ENCODE measurements around the gene SIPA1L3. TPM values are rescaled to one million over a fixed set of nuclear protein-coding genes. Genes with fewer than 3 reads are reported as not detected.
A peak's percentile ranks its signal among the peaks of the same experiment; 100 is the strongest.

Gene SIPA1L3
- total and polyA plus RNA-seq, 9 of the 15 experiments (the other 6 are each of a cell fraction or from before 2014, with no cell fraction given) = 0.01 to 6.1 (median 2.5) TPM

GRCh38 chr19:38203197-38203596 lies 296.2 kb downstream of the SIPA1L3 start (continued):
- no peak for TF ChIP-seq ETV6 (IDR thresholded peaks at IDR 0.05; ENCODE audit: borderline replicate concordance in 1 of 2, low read depth in 2 of 2, low read length in 1 of 2)
- TF ChIP-seq ETV6 (CRISPR knock-in tag; IDR thresholded peaks at IDR 0.05; ENCODE audit: borderline replicate concordance) = no peak

- H3K79me2 ChIP-seq (ENCODE audit: control insufficient read depth, insufficient read depth, low read length) = no peaks in the 10 kb centered on the region
- FAIRE-seq (peak; percentile 35), DNase-seq (ENCODE audit: extremely low read depth in 1 of 4, low spot score in 3 of 4) (peak; percentile 51 to 76 (median 66)), ATAC-seq (peak; percentile 68)
- H3K9me1 ChIP-seq (ENCODE audit: control insufficient read depth, insufficient read depth, low read length) = no peaks in the 10 kb centered on the region
- H3K4me1 ChIP-seq (replicated peaks in 1 of 2; ENCODE audit: control insufficient read depth in 2 of 2, insufficient read depth in 2 of 2, low read length in 2 of 2) = peaks cover 9 to 42% of the 10 kb centered on the region in 2 experiments; a peak in 4 of 5 replicates
- ChIA-PET CTCF (ENCODE audit: low intra/inter-chr PET ratio) (no interaction called here), POLR2A (interaction anchor here (0.7 kb wide), 1 partner anchor 9 kb away, joined by 4 read pairs; no protein-coding TSS in a partner anchor)
- H3K36me3 ChIP-seq (ENCODE audit: control insufficient read depth, insufficient read depth, low read length) = no peaks in the 10 kb centered on the region
- no TSS peak for BruUV-seq (replicated peaks)
- intact Hi-C loops (cut with micrococcal nuclease) (no loop called here), in situ Hi-C loops (cut with MboI) (no loop called here)
- H3K27ac ChIP-seq (ENCODE audit: extremely low read depth, low read depth, low read length) = no peak overlapping the region
- H3K9ac ChIP-seq (ENCODE audit: insufficient read depth in 1 of 2, low read depth in 2 of 2, low read length in 2 of 2) = no peak overlapping the region
- WGBS (ENCODE audit: insufficient coverage, low coverage, missing lambda C conversion rate) = 2% methylated on average over 5 of the region's 8 CpGs
- peaks cover 2 to 4% of the 10 kb centered on the region in 2 experiments; a peak in 3 of 5 replicates for H3K27me3 ChIP-seq (ENCODE audit: control insufficient read depth in 2 of 2, insufficient read depth in 2 of 2, low read length in 2 of 2)
- H3K4me3 ChIP-seq = no peak overlapping the region
- no peak overlapping the region for H2AFZ ChIP-seq (ENCODE audit: low read depth, low read length)
- no peaks in the 10 kb centered on the region for H3K9me3 ChIP-seq (replicated peaks; ENCODE audit: control insufficient read depth, insufficient read depth, low read depth, low read length)
- H3K4me2 ChIP-seq (ENCODE audit: insufficient read depth, low read length) = no peak overlapping the region
- no peaks in the 10 kb centered on the region for H4K20me1 ChIP-seq (replicated peaks; ENCODE audit: control insufficient read depth, insufficient read depth, low read length)
- TF ChIP-seq, protein P1, sequence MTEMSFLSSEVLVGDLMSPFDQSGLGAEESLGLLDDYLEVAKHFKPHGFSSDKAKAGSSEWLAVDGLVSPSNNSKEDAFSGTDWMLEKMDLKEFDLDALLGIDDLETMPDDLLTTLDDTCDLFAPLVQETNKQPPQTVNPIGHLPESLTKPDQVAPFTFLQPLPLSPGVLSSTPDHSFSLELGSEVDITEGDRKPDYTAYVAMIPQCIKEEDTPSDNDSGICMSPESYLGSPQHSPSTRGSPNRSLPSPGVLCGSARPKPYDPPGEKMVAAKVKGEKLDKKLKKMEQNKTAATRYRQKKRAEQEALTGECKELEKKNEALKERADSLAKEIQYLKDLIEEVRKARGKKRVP (CRISPR knock-in tag; IDR thresholded peaks at IDR 0.05) = no peak
- no peak for TF ChIP-seq PRPF4 (IDR thresholded peaks at IDR 0.05; ENCODE audit: insufficient read depth, low read depth, low read length, poor library complexity, severe bottlenecking)
- no peak for TF ChIP-seq CEBPG (CRISPR knock-in tag; IDR thresholded peaks at IDR 0.05)
- no peak for TF ChIP-seq CEBPG (tag; conservative IDR thresholded peaks at IDR 0.05 in 1 of 2, IDR thresholded peaks at IDR 0.05 in 1 of 2)
- no peak for TF ChIP-seq FOXO4 (CRISPR knock-in tag; IDR thresholded peaks at IDR 0.05)
- peak; percentile 56 for TF ChIP-seq EGR1 (conservative IDR thresholded peaks at IDR 0.05)
- no peak for TF ChIP-seq HOMEZ (CRISPR knock-in tag; IDR thresholded peaks at IDR 0.05)
- TF ChIP-seq MCM2 (IDR thresholded peaks at IDR 0.05; ENCODE audit: low read depth) = no peak
- TF ChIP-seq ZNF79 (CRISPR knock-in tag; IDR thresholded peaks at IDR 0.05; ENCODE audit: low read depth) = no peak
- TF ChIP-seq SLC30A9 (CRISPR knock-in tag; IDR thresholded peaks at IDR 0.05) = no peak
- no peak for TF ChIP-seq NCOA2 (IDR thresholded peaks at IDR 0.05; ENCODE audit: partially characterized antibody in 2 of 2)
- TF ChIP-seq SREBF2 (CRISPR knock-in tag; IDR thresholded peaks at IDR 0.05) = no peak
- TF ChIP-seq FIP1L1 (IDR thresholded peaks at IDR 0.05; ENCODE audit: low read depth, low read length, poor library complexity, severe bottlenecking) = no peak
- peak; percentile 91 for TF ChIP-seq FOXJ3 (CRISPR knock-in tag; IDR thresholded peaks at IDR 0.05)
- TF ChIP-seq ZBTB1 (CRISPR knock-in tag; IDR thresholded peaks at IDR 0.05; ENCODE audit: borderline replicate concordance, low read depth) = no peak
These were observed 297.1 kb downstream of the SIPA1L3 start for GRCh38 chr19:38204096-38204495.

Measured in K562 (cell line).